Measurements from ENCODE around the gene TMEM186.

Gene TMEM186

DNA sequence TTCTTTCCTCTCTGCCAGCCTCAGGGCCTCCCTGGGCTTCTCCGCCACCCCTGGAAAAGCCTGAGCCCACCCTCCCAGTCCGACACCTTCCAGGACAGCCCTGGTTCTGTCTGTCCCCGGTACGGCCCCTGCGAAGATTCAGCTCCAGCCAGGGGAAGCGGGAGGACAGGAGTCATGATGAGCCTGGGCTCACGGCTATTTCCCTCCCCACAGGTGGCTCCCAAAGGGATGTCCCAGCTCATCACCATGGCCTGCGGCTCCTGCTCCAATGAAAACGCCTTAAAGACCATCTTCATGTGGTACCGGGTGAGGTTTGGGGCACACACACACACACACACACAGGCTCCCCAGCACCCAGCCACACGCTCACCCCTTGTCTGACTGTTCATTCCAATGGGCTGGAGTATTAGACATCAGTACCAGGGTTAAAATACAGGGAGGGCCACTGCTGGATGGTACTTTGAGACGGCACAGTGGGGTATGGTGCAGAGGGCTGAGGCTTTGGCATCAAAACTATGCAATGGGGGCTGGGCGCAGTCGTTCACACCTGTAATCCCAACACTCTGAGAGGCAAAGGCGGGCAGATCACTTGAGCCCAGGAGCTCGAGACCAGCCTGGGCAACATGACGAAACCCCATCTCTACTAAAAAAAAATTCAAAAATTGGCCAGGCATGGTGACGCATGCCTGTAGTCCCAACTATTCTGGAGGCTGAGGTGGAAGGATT lies 32.8 kb downstream of the TMEM186 start:
- Histone ChIP-seq H3K36me3 (ENCODE audit: insufficient read depth, low read length) (no peaks in the 10 kb centered on the region), H3K4me1 (ENCODE audit: control insufficient read depth, insufficient read depth, low read length) (no peaks in the 10 kb centered on the region), H3K4me3 (ENCODE audit: low read length) (no peak overlapping the region), H3K27me3 (ENCODE audit: control insufficient read depth, insufficient read depth, low read length) (no peaks in the 10 kb centered on the region), H3K9ac (ENCODE audit: low read depth, low read length) (no peak overlapping the region), H3K9me3 (replicated peaks; ENCODE audit: low read length) (no peaks in the 10 kb centered on the region), H3K4me2 (ENCODE audit: low read length) (no peak overlapping the region)

DNA sequence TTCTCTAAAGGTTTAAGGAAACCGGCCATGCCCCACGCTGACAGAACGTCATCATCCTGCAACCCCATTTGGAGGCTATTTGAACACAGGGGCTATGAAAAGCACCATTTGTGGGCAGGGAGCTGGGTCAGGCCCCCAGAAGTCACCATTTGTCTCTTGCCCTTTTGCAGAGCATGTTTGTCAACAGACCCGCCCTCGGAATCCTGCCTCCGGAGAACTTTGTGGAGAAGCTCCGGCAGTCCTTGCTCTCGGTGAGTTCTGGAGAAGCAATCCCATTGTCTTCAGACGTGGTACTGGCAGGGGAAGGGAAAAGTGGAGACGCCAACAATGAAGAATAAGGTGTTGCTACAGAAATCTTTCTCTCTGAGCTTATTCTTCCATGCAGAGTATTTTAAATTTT lies 33.5 kb downstream of the TMEM186 start:
- no peaks in the 10 kb centered on the region for H3K9me3 ChIP-seq (replicated peaks; ENCODE audit: low read length)
- H3K4me3 ChIP-seq (ENCODE audit: low read length), result no peak overlapping the region
- H3K4me1 ChIP-seq (ENCODE audit: control insufficient read depth, insufficient read depth, low read length), result no peaks in the 10 kb centered on the region
- no peaks in the 10 kb centered on the region for H3K27me3 ChIP-seq (ENCODE audit: control insufficient read depth, insufficient read depth, low read length)
- no peak overlapping the region for H3K4me2 ChIP-seq (ENCODE audit: low read length)
- no peak overlapping the region for H3K9ac ChIP-seq (ENCODE audit: low read depth, low read length)
- no peaks in the 10 kb centered on the region for H3K36me3 ChIP-seq (ENCODE audit: insufficient read depth, low read length)

DNA sequence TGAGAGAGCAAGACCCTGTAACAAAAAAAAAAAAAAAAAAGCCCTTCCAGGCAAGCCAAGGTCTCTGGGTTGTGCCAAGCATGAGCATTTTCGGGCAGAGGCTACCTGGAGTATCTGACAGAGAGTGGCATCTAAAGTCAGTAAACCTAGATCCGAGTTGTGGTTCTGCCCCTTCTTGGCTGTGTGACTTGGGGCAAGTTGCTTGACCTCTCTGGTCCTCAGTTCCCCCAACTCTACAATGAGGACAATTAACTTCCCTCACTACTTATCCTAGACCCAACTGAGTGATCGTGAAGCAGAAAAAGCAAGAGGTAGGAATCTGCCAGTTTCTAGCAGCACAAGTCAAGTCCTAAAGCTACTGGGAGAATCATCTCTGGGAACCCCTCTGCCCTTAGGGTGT lies 34.4 kb downstream of the TMEM186 start:
- Histone ChIP-seq H3K9me3 (replicated peaks; ENCODE audit: low read length) (no peaks in the 10 kb centered on the region), H3K4me3 (ENCODE audit: low read length) (no peak overlapping the region), H3K27me3 (ENCODE audit: control insufficient read depth, insufficient read depth, low read length) (no peaks in the 10 kb centered on the region), H3K4me1 (ENCODE audit: control insufficient read depth, insufficient read depth, low read length) (no peaks in the 10 kb centered on the region), H3K4me2 (ENCODE audit: low read length) (no peak overlapping the region), H3K36me3 (ENCODE audit: insufficient read depth, low read length) (no peaks in the 10 kb centered on the region), H3K9ac (ENCODE audit: low read depth, low read length) (no peak overlapping the region)

DNA sequence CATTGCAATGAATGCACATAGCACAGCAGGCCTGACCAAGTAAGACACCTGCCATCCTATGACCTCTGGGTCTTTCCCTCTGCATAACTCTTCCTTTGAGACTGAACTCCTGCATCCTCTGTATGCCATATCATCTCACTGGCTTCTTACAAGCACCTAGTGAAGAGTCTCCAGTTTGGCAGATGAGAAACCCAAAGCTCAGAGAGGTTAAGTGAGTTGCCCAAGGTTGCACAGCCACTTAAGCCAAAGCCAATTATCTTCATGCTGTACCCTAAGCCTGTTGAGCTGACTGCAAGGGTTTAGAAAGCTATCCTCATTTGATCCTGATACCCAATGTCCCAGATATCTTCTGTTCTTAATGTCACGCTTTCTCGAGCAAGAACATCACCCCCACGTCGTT lies 35.2 kb downstream of the TMEM186 start:
- Histone ChIP-seq H3K4me2 (ENCODE audit: low read length) (no peak overlapping the region), H3K9ac (ENCODE audit: low read depth, low read length) (no peak overlapping the region), H3K27me3 (ENCODE audit: control insufficient read depth, insufficient read depth, low read length) (no peaks in the 10 kb centered on the region), H3K36me3 (ENCODE audit: insufficient read depth, low read length) (no peaks in the 10 kb centered on the region), H3K9me3 (replicated peaks; ENCODE audit: low read length) (no peaks in the 10 kb centered on the region), H3K4me1 (ENCODE audit: control insufficient read depth, insufficient read depth, low read length) (no peaks in the 10 kb centered on the region), H3K4me3 (ENCODE audit: low read length) (no peak overlapping the region)

DNA sequence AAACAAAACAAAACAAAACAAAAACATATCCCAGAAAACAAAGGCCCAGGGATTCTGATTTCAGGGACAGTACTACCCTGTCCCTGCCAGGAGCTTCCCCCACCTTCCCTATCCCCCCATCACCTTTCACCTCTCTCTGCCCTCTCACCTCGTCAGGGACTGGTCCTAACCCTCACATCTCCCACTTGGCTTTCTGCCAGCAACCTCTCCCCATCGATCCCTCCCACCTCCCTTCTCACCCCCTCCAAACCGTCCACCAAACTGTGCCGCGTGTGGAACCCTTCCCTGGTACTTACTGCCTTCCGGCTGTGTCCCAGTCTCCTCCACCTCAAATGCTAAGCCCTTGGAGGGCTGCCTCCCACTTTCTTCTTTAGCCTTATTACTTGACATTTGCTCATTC lies 36.4 kb downstream of the TMEM186 start:
- Histone ChIP-seq H3K9me3 (replicated peaks; ENCODE audit: low read length) (no peaks in the 10 kb centered on the region), H3K4me3 (ENCODE audit: low read length) (no peak overlapping the region), H3K4me1 (ENCODE audit: control insufficient read depth, insufficient read depth, low read length) (no peaks in the 10 kb centered on the region), H3K27me3 (ENCODE audit: control insufficient read depth, insufficient read depth, low read length) (no peaks in the 10 kb centered on the region), H3K4me2 (ENCODE audit: low read length) (no peak overlapping the region), H3K9ac (ENCODE audit: low read depth, low read length) (no peak overlapping the region), H3K36me3 (ENCODE audit: insufficient read depth, low read length) (no peaks in the 10 kb centered on the region)

DNA sequence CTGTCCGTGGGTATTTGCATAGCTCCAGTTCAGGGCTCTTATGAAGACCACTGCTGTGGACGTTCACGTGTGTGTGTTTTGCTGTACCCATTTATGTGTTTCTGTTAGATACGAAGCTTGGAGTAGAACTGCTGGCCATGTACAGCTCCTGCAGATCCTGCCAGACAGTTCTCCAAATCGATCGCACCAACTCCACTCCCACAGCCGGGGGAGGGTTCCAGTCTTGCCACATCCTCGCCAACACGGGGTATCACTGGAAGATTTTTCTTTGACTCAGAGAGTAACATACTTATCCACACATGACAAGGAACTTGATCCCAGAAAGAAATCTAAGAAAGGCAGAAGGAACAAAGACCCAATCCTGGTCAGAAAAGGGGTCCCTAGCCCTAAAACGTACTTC lies 37.4 kb downstream of the TMEM186 start:
- no peak overlapping the region for H3K4me2 ChIP-seq (ENCODE audit: low read length)
- no peaks in the 10 kb centered on the region for H3K27me3 ChIP-seq (ENCODE audit: control insufficient read depth, insufficient read depth, low read length)
- no peaks in the 10 kb centered on the region for H3K9me3 ChIP-seq (replicated peaks; ENCODE audit: low read length)
- H3K9ac ChIP-seq (ENCODE audit: low read depth, low read length), result no peak overlapping the region
- no peaks in the 10 kb centered on the region for H3K36me3 ChIP-seq (ENCODE audit: insufficient read depth, low read length)
- H3K4me3 ChIP-seq (ENCODE audit: low read length), result no peak overlapping the region
- no peaks in the 10 kb centered on the region for H3K4me1 ChIP-seq (ENCODE audit: control insufficient read depth, insufficient read depth, low read length)

DNA sequence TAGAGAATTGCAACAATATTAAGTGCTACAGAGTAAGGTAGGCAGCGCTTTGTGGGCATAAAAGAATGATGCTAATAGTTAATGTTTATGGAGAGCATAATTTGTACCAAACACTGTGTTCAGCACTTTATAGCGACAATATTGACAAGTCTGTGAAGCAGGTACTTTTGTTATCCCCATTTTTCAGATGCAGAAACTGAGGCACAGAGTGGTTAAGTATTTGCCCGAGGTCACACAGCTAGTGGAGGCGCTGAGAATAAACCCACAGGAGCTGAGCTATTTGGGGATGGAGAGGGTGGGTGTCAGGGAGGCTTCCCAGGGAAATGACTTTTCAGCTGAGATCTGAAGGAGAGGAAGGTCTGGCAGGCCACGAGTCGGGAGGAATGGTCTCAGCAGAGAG lies 39.4 kb downstream of the TMEM186 start:
- Histone ChIP-seq H3K4me3 (ENCODE audit: low read length) (no peak overlapping the region), H3K4me2 (ENCODE audit: low read length) (no peak overlapping the region), H3K36me3 (ENCODE audit: insufficient read depth, low read length) (no peaks in the 10 kb centered on the region), H3K27me3 (ENCODE audit: control insufficient read depth, insufficient read depth, low read length) (no peaks in the 10 kb centered on the region), H3K9ac (ENCODE audit: low read depth, low read length) (no peak overlapping the region), H3K4me1 (ENCODE audit: control insufficient read depth, insufficient read depth, low read length) (no peaks in the 10 kb centered on the region), H3K9me3 (replicated peaks; ENCODE audit: low read length) (no peaks in the 10 kb centered on the region)

DNA sequence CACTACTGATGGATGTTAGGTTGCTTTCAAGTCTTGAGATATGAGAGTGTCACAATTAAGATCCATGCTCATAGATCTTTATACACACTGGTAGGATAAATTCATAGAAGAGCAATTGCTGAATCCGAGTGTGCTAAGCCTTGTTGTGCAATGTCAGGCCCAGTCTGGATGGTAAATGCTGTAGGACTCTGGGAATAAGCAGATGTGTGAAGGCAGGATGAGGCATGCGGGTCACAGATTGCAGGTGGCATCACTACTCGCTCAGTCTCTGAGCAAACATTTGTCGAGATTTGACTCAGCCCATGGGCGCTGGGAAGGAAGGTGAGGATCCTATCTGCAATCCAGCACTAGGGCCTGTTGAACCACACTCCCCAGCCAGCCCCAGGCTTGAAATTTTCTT lies 40.7 kb downstream of the TMEM186 start:
- no peak overlapping the region for H3K4me2 ChIP-seq (ENCODE audit: low read length)
- no peaks in the 10 kb centered on the region for H3K9me3 ChIP-seq (replicated peaks; ENCODE audit: low read length)
- H3K27me3 ChIP-seq (ENCODE audit: control insufficient read depth, insufficient read depth, low read length), result no peaks in the 10 kb centered on the region
- no peak overlapping the region for H3K9ac ChIP-seq (ENCODE audit: low read depth, low read length)
- no peak overlapping the region for H3K4me3 ChIP-seq (ENCODE audit: low read length)
- peaks cover 7% of the 10 kb centered on the region for H3K4me1 ChIP-seq (ENCODE audit: control insufficient read depth, insufficient read depth, low read length)
- H3K36me3 ChIP-seq (ENCODE audit: insufficient read depth, low read length), result no peaks in the 10 kb centered on the region

DNA sequence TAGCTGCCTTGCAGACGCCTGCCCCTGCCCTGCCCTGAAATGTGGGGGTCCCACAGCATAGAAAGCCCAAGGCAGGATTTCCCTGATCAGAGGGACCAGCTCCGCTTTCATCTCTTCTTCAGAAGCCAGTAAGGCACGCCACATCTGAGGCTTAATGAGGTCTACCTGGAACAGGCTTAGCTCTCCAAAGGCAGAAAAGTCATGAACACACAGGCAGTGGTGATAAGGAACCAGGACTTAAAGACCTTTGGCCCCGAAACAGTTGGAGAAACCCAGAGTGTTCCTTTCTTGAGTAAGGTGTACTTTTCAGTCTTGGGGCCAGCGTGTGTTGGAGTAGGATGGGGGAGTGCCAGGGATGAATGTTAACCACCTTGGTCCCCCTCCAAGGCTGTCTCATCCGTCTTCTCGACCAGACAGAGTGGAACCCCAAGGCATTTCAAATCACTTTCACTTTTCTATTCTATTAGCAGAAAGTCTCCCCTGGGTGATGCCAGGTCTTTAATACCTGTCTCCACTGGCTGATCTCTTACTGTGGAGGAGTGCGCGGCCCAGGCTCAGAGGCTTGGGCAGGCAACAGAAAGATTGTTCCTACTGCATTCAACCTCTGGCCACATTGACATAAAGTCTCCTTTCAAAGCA lies 43.9 kb downstream of the TMEM186 start:
- Histone ChIP-seq H3K27me3 (ENCODE audit: control insufficient read depth, insufficient read depth, low read length) (no peaks in the 10 kb centered on the region), H3K9ac (ENCODE audit: low read depth, low read length) (no peak overlapping the region), H3K36me3 (ENCODE audit: insufficient read depth, low read length) (no peaks in the 10 kb centered on the region), H3K4me1 (ENCODE audit: control insufficient read depth, insufficient read depth, low read length) (peaks cover 8% of the 10 kb centered on the region), H3K9me3 (replicated peaks; ENCODE audit: low read length) (no peaks in the 10 kb centered on the region), H3K4me2 (ENCODE audit: low read length) (no peak overlapping the region), H3K4me3 (ENCODE audit: low read length) (no peak overlapping the region)

DNA sequence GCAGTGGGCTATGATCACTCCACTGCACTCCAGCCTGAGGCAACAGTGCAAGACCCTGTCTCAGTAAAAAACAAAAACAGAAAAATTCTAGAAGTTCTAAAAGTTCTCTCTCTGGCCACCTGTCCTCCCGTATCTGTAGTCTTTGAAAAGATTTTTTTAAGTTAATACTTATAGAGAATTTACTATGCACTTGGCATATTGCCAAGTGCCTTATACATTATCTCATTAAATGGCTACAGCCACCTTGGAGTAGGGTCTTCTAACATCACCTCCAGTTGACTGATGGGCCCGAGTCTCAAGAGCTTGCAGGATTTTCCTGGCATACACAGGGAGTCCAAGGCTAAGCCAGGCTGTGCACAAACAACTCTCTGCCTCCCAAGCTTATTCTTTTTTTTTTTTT lies 44.7 kb downstream of the TMEM186 start:
- Histone ChIP-seq H3K27me3 (ENCODE audit: control insufficient read depth, insufficient read depth, low read length) (no peaks in the 10 kb centered on the region), H3K36me3 (ENCODE audit: insufficient read depth, low read length) (no peaks in the 10 kb centered on the region), H3K9ac (ENCODE audit: low read depth, low read length) (no peak overlapping the region), H3K4me1 (ENCODE audit: control insufficient read depth, insufficient read depth, low read length) (peaks cover 8% of the 10 kb centered on the region), H3K4me2 (ENCODE audit: low read length) (no peak overlapping the region), H3K4me3 (ENCODE audit: low read length) (no peak overlapping the region), H3K9me3 (replicated peaks; ENCODE audit: low read length) (no peaks in the 10 kb centered on the region)

DNA sequence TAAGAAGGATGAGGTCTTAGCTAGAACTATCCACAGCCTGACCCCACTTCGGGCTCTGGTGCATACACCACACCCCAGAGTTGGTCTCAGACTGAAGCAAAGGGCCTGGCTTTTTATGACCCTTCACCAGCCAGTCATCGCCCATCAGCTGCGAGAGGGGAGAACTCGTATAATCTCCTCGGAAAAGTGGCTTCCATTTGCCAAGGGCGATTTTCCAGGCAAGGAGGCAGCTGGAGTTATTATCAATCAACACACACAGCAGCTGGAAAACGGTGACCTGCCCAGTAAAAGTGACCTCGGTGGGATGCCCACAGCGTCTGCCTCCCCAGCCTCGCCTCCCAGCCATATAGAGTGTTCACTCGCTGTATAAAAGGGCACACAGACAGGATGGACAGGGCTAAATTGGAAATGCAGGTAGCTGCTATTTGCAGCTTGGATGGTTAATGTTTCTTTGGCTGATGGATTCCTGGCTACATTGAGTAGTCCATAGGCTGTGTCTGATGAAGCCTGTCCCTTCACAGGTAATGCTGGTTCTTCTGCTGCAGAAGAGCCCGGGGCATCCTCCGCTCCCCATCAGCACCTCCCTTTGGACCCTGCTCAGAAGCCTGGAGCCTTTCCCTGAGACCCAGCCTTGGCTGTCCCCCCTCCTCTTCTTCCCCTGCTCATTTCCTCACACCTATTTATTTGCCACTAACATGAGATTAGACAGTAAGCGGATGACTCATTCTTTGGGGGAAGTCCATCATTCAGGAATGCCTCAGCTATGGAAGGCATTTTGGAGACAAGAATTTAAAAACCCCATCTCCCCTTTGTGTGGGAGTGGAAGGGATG lies 45.7 kb downstream of the TMEM186 start:
- Histone ChIP-seq H3K9me3 (replicated peaks; ENCODE audit: low read length) (no peaks in the 10 kb centered on the region), H3K36me3 (ENCODE audit: insufficient read depth, low read length) (no peaks in the 10 kb centered on the region), H3K27me3 (ENCODE audit: control insufficient read depth, insufficient read depth, low read length) (no peaks in the 10 kb centered on the region), H3K4me2 (ENCODE audit: low read length) (no peak overlapping the region), H3K4me1 (ENCODE audit: control insufficient read depth, insufficient read depth, low read length) (peaks cover 8% of the 10 kb centered on the region), H3K9ac (ENCODE audit: low read depth, low read length) (no peak overlapping the region), H3K4me3 (ENCODE audit: low read length) (no peak overlapping the region)
